Lower lobe of right lung (tissue), 2 donors: ENCODE measurements around the gene LRRIQ3. TPM values are rescaled to one million over a fixed set of nuclear protein-coding genes. Genes with fewer than 3 reads are reported as not detected.

Source experiments
- ATAC-seq, 2 donors: fragments of 200-7000 bp; cut with Tn5 transposase; one replicate each; pipeline ENCODE4 v1.9.1; 2020 to 2022; ENCODE audit warnings: mild to moderate bottlenecking in 2 of 2, moderate library complexity in 2 of 2
- DNase-seq: peaks from one replicate; pipeline ENCODE4 v3.0.0-alpha.2; 2020
- H3K27ac ChIP-seq: fragments of 200-600 bp; one replicate; pipeline ENCODE4 v1.8.0; 2022
- H3K27me3 ChIP-seq: fragments of 200-600 bp; one replicate; pipeline ENCODE4 v1.8.0; 2022; ENCODE audit warnings: low read depth
- H3K36me3 ChIP-seq: fragments of 200-600 bp; one replicate; pipeline ENCODE4 v1.8.0; 2022; ENCODE audit warnings: mild to moderate bottlenecking
- H3K4me1 ChIP-seq: fragments of 200-600 bp; one replicate; pipeline ENCODE4 v1.8.0; 2022
- H3K4me3 ChIP-seq: fragments of 200-600 bp; one replicate; pipeline ENCODE4 v1.8.0; 2022; ENCODE audit warnings: mild to moderate bottlenecking
- H3K9me3 ChIP-seq: fragments of 200-600 bp; one replicate; pipeline ENCODE4 v1.8.0; 2022
- CTCF ChIP-seq: fragments of 200-600 bp; IDR thresholded peaks from one replicate; pipeline ENCODE4 v1.8.0; 2022; ENCODE audit warnings: antibody characterized with exemption, mild to moderate bottlenecking
- intact Hi-C: fragments of 100-400 bp; cut with DNase I; formaldehyde crosslinking; loops from one replicate; pipeline ENCODE4 v1.11.0; 2022
- total RNA-seq: library from RNA; stranded (reverse); fragmentation: NEBNext Ultra II Directional; extraction: Animal tissue kit (Norgen Biotek cat#: 25700); gene quantifications from one replicate; pipeline ENCODE4 v1.2.1, GENCODE V29; 2021
- donor health status: DM: no; HTN: yes; CAD: no; lungs with severe emphysema.

Gene LRRIQ3
- total RNA-seq, 1 donor from 2014 or later = 0.65 TPM

GRCh38 chr1:73978964-73979363, 219.0 kb downstream of the LRRIQ3 start:
- intact Hi-C loops = no loop called here

More at GRCh38 chr1:73978964-73979363, 219.0 kb downstream of the LRRIQ3 start:
- Histone ChIP-seq H3K4me3 (no peak overlapping the region), H3K27me3 (no peaks in the 10 kb centered on the region), H3K4me1 (no peaks in the 10 kb centered on the region), H3K27ac (no peak overlapping the region), H3K9me3 (no peaks in the 10 kb centered on the region), H3K36me3 (no peaks in the 10 kb centered on the region)
- DNase-seq = no peak
- ATAC-seq = no peak
- no peak for TF ChIP-seq CTCF

Other genes starting within 250 kb of the LRRIQ3 start
- 23.0 TPM for gene FPGT, start 66 bp upstream of the LRRIQ3 start, total RNA-seq
- gene TNNI3K, start 37.2 kb upstream of the LRRIQ3 start, total RNA-seq = 1.1 TPM